ENCODE measurements around the gene GGT5.

GGT5 gene

DNA sequence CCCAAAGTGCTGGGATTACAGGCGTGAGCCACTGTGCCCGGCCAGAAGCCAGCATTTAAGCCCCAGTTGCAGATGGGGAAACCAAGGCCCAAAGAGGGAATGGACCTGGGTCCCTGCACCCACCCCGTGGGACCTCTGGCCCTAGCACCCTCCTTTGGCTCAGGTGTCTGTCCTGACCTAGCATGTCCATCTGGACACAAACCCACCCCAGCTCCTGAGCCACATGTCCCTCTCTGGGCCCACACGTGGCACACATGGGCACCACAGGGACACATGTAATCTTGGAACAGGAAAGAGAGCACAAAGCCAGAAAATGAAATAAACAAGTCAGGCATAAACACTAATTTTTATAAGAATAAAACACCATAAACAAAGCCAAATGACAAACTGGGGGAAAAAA, 9.6 kb downstream of the GGT5 start:
- TF ChIP-seq CREB1 (IDR thresholded peaks at IDR 0.05; ENCODE audit: low read depth) (no peak), RAD21 (IDR thresholded peaks at IDR 0.05; ENCODE audit: low read depth) (no peak), NFIC (IDR thresholded peaks at IDR 0.05) (no peak), EGR1 (IDR thresholded peaks at IDR 0.05) (no peak), TEAD4 (IDR thresholded peaks at IDR 0.05) (no peak), ZBTB7A (IDR thresholded peaks at IDR 0.05; ENCODE audit: low read depth) (no peak)
- TF ChIP-seq, protein P1, sequence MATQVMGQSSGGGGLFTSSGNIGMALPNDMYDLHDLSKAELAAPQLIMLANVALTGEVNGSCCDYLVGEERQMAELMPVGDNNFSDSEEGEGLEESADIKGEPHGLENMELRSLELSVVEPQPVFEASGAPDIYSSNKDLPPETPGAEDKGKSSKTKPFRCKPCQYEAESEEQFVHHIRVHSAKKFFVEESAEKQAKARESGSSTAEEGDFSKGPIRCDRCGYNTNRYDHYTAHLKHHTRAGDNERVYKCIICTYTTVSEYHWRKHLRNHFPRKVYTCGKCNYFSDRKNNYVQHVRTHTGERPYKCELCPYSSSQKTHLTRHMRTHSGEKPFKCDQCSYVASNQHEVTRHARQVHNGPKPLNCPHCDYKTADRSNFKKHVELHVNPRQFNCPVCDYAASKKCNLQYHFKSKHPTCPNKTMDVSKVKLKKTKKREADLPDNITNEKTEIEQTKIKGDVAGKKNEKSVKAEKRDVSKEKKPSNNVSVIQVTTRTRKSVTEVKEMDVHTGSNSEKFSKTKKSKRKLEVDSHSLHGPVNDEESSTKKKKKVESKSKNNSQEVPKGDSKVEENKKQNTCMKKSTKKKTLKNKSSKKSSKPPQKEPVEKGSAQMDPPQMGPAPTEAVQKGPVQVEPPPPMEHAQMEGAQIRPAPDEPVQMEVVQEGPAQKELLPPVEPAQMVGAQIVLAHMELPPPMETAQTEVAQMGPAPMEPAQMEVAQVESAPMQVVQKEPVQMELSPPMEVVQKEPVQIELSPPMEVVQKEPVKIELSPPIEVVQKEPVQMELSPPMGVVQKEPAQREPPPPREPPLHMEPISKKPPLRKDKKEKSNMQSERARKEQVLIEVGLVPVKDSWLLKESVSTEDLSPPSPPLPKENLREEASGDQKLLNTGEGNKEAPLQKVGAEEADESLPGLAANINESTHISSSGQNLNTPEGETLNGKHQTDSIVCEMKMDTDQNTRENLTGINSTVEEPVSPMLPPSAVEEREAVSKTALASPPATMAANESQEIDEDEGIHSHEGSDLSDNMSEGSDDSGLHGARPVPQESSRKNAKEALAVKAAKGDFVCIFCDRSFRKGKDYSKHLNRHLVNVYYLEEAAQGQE (IDR thresholded peaks at IDR 0.05; ENCODE audit: low read depth), result no peak
- TF ChIP-seq, protein P2, sequence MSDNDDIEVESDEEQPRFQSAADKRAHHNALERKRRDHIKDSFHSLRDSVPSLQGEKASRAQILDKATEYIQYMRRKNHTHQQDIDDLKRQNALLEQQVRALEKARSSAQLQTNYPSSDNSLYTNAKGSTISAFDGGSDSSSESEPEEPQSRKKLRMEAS (IDR thresholded peaks at IDR 0.05), result no peak

- TF ChIP-seq, protein P1 (IDR thresholded peaks at IDR 0.05; ENCODE audit: low read depth), result no peak
- TF ChIP-seq EP300 (IDR thresholded peaks at IDR 0.05; ENCODE audit: borderline replicate concordance) (no peak), USF1 (IDR thresholded peaks at IDR 0.05) (no peak), CEBPB (IDR thresholded peaks at IDR 0.05) (no peak), FOXM1 (IDR thresholded peaks at IDR 0.05; ENCODE audit: borderline replicate concordance, low read depth) (no peak), TEAD4 (IDR thresholded peaks at IDR 0.05) (no peak), YY1 (IDR thresholded peaks at IDR 0.05; ENCODE audit: low read depth) (no peak), ZBTB7A (IDR thresholded peaks at IDR 0.05; ENCODE audit: low read depth) (no peak), TCF12 (IDR thresholded peaks at IDR 0.05; ENCODE audit: low read depth) (no peak), EGR1 (IDR thresholded peaks at IDR 0.05) (no peak), NFIC (IDR thresholded peaks at IDR 0.05) (no peak), RAD21 (IDR thresholded peaks at IDR 0.05; ENCODE audit: low read depth) (no peak), CREB1 (IDR thresholded peaks at IDR 0.05; ENCODE audit: low read depth) (no peak), TAF1 (IDR thresholded peaks at IDR 0.05; ENCODE audit: low read depth) (no peak)
- TF ChIP-seq, protein P2 (IDR thresholded peaks at IDR 0.05), result no peak
Measured at GRCh38 chr22:24233816-24234215, 11.1 kb downstream of the GGT5 start.

DNA sequence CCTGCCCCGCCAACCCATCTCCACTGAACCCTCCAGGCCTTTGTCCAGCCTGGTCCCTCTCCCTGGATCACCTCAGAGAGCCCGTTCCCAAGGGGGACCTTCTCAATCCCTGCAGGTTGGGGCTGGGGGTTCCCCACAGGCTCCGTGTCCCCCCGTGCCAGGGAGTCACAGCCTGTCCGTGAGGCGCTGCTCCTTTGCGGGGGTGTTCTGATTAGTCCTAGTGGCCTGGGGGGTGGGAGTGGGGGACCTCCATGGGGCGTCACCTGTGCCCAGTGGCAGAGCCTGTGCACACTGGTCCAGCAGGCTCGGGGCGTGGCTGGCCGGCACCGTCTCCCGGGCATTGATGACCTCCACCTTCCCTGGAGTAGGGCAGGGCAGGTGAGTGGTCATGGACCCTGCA, 11.6 kb downstream of the GGT5 start:
- TF ChIP-seq NFIC (IDR thresholded peaks at IDR 0.05), result no peak
- TF ChIP-seq, protein P1 (IDR thresholded peaks at IDR 0.05; ENCODE audit: low read depth), result no peak
- TF ChIP-seq RAD21 (IDR thresholded peaks at IDR 0.05; ENCODE audit: low read depth), result no peak
- TF ChIP-seq EGR1 (IDR thresholded peaks at IDR 0.05), result no peak
- TF ChIP-seq FOXM1 (IDR thresholded peaks at IDR 0.05; ENCODE audit: borderline replicate concordance, low read depth), result no peak
- TF ChIP-seq TEAD4 (IDR thresholded peaks at IDR 0.05), result no peak
- TF ChIP-seq, protein P2 (IDR thresholded peaks at IDR 0.05), result no peak

DNA sequence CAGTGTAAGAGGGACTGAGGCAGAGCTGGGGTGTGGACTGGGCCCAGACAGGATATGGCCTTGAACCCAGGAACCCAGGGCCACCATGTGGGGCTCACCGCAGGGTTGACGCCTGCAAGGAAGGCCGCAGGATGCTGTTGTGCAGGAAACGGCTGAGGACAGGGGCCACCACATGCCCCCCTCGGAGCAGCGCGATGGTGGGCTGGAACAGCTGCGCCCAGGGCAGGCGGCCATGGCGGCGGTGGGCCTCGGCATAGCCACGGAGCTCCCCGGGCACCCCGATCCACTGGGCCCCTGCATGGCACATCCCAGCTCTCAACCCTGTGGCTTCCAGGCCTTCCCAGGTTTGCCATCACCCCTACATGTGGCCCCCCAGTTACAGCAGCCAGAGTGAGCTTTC, 12.2 kb downstream of the GGT5 start:
- TF ChIP-seq, protein P2 (IDR thresholded peaks at IDR 0.05), result no peak
- TF ChIP-seq YY1 (IDR thresholded peaks at IDR 0.05; ENCODE audit: low read depth) (no peak), USF1 (IDR thresholded peaks at IDR 0.05) (no peak), CEBPB (IDR thresholded peaks at IDR 0.05) (no peak), TAF1 (IDR thresholded peaks at IDR 0.05; ENCODE audit: low read depth) (no peak), CREB1 (IDR thresholded peaks at IDR 0.05; ENCODE audit: low read depth) (no peak), TEAD4 (IDR thresholded peaks at IDR 0.05) (no peak), TCF12 (IDR thresholded peaks at IDR 0.05; ENCODE audit: low read depth) (no peak), EP300 (IDR thresholded peaks at IDR 0.05; ENCODE audit: borderline replicate concordance) (no peak)
- TF ChIP-seq, protein P1 (IDR thresholded peaks at IDR 0.05; ENCODE audit: low read depth), result no peak

Data from Ishikawa (cell line).